Mesothelial cell of epicardium (in vitro differentiated cells): ENCODE measurements around the gene NFIX. TPM values are rescaled to one million over a fixed set of nuclear protein-coding genes. Genes with fewer than 3 reads are reported as not detected.

Experiments used
- DNase-seq, 2 experiments: peaks; one replicate each; pipeline ENCODE4 v3.0.0; 2021; ENCODE audit warnings: low spot score in 2 of 2; ENCODE audit not compliant: unreplicated experiment in 2 of 2
- H3K27ac Mint-ChIP-seq: 2 replicates; pipeline ENCODE4 v1.8.0; 2021; ENCODE audit warnings: mixed read lengths
- H3K27me3 Mint-ChIP-seq: 2 replicates; pipeline ENCODE4 v1.8.0; 2021; ENCODE audit warnings: low read depth, mixed read lengths
- H3K36me3 Mint-ChIP-seq: 2 replicates; pipeline ENCODE4 v1.8.0; 2021; ENCODE audit warnings: mixed read lengths
- H3K4me1 Mint-ChIP-seq: 2 replicates; pipeline ENCODE4 v1.8.0; 2021; ENCODE audit warnings: mixed read lengths
- H3K4me3 Mint-ChIP-seq: 2 replicates; pipeline ENCODE4 v1.8.0; 2021; ENCODE audit warnings: mild to moderate bottlenecking, moderate library complexity, mixed read lengths
- H3K9me3 Mint-ChIP-seq: 2 replicates; pipeline ENCODE4 v1.8.0; 2021; ENCODE audit warnings: mixed read lengths
- total RNA-seq: library from RNA; stranded (reverse); gene quantifications from 3 replicates; pipeline ENCODE4 v1.2.1, GENCODE V29; 2021
- TF ChIP-seq, protein P1 (sequence below): fragments of 200-600 bp; sonication (generic); IDR thresholded peaks from one replicate; pipeline ENCODE4 v1.5.0; 2021; ENCODE audit warnings: antibody characterized with exemption; ENCODE audit not compliant: unreplicated experiment

NFIX gene
- total RNA-seq, 1 donor from 2014 or later, result 52.4 TPM

DNA sequence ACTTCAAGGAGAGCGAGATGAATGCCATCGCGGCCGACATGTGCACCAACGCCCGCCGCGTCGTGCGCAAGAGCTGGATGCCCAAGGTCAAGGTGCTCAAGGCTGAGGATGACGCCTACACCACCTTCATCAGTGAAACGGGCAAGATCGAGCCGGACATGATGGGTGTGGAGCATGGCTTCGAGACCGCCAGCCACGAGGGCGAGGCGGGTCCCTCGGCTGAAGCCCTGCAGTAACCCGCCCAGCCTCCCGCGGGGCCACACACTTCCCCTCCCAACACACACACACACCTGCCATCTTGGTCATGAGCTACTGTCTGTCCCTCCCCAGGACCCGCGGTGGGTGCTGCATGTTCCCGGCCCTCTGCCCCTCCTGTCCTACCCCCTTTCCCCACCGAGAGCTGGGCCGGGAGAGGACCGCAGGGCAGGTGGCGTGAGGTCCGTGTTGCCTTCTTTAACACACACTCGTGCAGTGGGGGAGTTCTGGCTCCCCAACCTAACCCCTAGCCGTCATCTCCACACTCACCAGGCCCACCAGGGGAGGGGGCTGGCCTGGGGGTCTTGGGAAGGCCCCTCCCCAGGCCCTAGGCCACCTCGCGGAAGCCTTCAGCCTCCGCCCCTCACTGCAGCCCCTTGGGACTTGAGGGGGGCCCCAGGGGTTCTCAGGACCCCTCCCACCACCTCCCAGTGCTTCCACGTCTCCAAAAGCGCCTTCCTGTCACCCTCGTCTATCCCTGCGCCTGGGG is 143.1 kb downstream of the NFIX start:
- H3K27ac Mint-ChIP-seq, result no peak overlapping the region
- TF ChIP-seq, protein P1, sequence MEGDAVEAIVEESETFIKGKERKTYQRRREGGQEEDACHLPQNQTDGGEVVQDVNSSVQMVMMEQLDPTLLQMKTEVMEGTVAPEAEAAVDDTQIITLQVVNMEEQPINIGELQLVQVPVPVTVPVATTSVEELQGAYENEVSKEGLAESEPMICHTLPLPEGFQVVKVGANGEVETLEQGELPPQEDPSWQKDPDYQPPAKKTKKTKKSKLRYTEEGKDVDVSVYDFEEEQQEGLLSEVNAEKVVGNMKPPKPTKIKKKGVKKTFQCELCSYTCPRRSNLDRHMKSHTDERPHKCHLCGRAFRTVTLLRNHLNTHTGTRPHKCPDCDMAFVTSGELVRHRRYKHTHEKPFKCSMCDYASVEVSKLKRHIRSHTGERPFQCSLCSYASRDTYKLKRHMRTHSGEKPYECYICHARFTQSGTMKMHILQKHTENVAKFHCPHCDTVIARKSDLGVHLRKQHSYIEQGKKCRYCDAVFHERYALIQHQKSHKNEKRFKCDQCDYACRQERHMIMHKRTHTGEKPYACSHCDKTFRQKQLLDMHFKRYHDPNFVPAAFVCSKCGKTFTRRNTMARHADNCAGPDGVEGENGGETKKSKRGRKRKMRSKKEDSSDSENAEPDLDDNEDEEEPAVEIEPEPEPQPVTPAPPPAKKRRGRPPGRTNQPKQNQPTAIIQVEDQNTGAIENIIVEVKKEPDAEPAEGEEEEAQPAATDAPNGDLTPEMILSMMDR, result no peak

DNA sequence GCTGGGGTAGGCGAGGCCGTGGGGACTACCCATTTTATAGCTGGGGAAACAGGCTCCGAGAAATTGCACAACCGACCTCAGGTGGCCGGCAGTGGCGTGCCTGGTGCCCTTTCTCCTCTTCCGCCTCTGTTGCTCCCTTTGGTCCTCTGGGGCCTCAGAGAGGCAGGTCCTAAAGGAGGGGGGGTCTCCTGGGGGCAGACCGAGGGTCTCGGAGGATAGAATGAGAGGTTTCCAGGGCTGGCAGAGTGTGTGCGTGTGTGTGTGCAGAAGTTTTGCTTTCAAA is 143.6 kb downstream of the NFIX start:
- H3K4me1 Mint-ChIP-seq, result no peaks in the 10 kb centered on the region
- no peak for DNase-seq
- TF ChIP-seq, protein P1, result no peak
- H3K36me3 Mint-ChIP-seq, result peaks cover 16% of the 10 kb centered on the region
- H3K4me3 Mint-ChIP-seq, result no peak overlapping the region
- no peaks in the 10 kb centered on the region for H3K9me3 Mint-ChIP-seq
- no peaks in the 10 kb centered on the region for H3K27me3 Mint-ChIP-seq
- H3K27ac Mint-ChIP-seq, result no peak overlapping the region

More for the DNA sequence above, 143.1 kb downstream of the NFIX start:
- H3K27me3 Mint-ChIP-seq, result no peaks in the 10 kb centered on the region
- H3K4me1 Mint-ChIP-seq, result no peaks in the 10 kb centered on the region
- H3K9me3 Mint-ChIP-seq, result no peaks in the 10 kb centered on the region
- H3K4me3 Mint-ChIP-seq, result no peak overlapping the region
- peaks cover 15% of the 10 kb centered on the region for H3K36me3 Mint-ChIP-seq
- no peak for DNase-seq

DNA sequence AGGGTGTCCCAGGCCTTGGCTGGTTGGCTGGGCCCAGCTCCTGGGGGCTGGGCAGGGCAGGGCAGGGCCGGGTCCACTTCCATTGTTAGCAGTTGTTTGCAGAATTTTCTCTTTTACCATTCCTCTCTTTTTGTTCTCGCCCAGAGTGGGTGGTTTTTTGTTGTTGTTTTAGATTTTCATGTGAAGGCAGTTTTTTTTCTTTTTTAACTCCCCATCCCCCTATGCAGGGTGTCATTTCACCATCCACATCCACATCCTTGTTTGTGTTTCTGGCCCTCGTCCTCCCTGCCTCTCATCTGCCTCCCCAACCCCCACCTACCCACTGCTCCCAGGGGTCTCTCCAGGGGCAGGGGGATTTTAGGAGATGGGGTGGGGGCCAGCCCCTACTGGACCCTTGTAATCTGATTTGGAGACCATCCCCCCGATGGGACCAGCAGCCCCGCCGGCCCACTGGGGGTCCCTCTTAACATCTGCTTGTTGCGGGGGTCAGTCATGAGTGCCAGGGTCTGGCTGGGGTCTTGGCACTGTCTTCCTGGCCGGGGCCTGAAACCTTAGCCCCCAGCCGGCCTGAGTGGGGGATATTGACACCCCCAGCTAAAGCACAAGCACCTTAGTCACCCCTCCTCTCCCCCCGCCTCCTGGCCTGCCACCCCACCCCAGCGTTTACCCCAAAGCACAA is 144.5 kb downstream of the NFIX start:
- no peaks in the 10 kb centered on the region for H3K4me1 Mint-ChIP-seq
- H3K36me3 Mint-ChIP-seq, result peaks cover 20% of the 10 kb centered on the region
- TF ChIP-seq, protein P1, result no peak
- peak overlapping the region; percentile 67 for H3K27ac Mint-ChIP-seq
- no peak overlapping the region for H3K4me3 Mint-ChIP-seq
- H3K27me3 Mint-ChIP-seq, result no peaks in the 10 kb centered on the region
- no peak for DNase-seq
- no peaks in the 10 kb centered on the region for H3K9me3 Mint-ChIP-seq

DNA sequence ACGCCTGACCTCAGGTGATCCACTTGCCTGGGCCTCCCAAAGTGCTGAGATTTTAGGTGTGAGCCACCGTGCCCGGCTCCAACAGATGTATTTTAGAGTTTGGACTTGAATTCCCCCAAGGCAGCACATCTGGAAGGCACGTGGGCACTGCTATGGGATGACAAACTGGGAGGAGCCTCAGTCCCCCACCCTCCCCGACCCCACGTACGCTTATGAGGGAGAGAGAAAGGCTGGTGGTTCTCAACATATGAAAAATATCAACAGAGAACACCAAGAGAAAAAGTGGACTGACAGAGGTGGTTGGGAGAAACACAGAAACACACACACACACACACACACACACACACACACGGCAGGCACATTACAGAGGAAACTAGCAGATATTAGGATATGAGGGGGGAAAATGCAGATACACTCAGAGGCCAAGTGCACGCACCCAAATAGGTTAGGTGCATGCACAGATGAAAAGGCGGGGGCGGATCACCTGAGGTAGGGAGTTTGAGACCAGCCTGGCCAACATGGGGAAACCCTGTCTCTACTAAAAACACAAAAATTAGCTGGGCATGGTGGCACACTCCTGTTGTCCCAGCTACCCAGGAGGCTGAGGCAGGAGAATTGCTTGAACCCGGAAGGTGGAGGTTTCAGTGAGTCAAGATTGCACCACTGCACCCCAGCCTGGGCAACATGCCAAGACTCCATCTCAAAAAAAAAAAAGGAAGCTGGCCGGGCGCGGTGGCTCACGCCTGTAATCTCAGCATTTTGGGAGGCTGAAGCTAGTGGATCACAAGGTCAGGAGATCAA is 151.7 kb downstream of the NFIX start:
- Mint-ChIP-seq H3K4me3 (no peak overlapping the region), H3K27ac (no peak overlapping the region), H3K9me3 (no peaks in the 10 kb centered on the region), H3K36me3 (peaks cover 6% of the 10 kb centered on the region), H3K27me3 (no peaks in the 10 kb centered on the region), H3K4me1 (peaks cover 15% of the 10 kb centered on the region)
- DNase-seq, result no peak
- TF ChIP-seq, protein P1, result no peak

Other genes starting within 250 kb of the NFIX start
- not detected in 3 replicates for gene BEST2, start 243.7 kb upstream of the NFIX start, total RNA-seq
- gene HOOK2, start 219.9 kb upstream of the NFIX start, total RNA-seq, result 89.2 to 93.7 TPM (median 92.7 TPM) in 3 replicates
- 160 to 169 TPM (median 164 TPM) in 3 replicates for gene JUNB, start 204.0 kb upstream of the NFIX start, total RNA-seq
- 361 to 381 TPM (median 380 TPM) in 3 replicates for gene PRDX2, start 193.7 kb upstream of the NFIX start, total RNA-seq
- gene THSD8, start 193.4 kb upstream of the NFIX start, total RNA-seq, result 8.4 to 11.4 TPM (median 8.8 TPM) in 3 replicates
- 17.5 to 22.7 TPM (median 19.8 TPM) in 3 replicates for gene RNASEH2A, start 188.9 kb upstream of the NFIX start, total RNA-seq
- gene RTBDN, start 160.9 kb upstream of the NFIX start, total RNA-seq, result not detected in 3 replicates
- 4.0 to 5.8 TPM (median 4.4 TPM) in 3 replicates for gene MAST1, start 157.0 kb upstream of the NFIX start, total RNA-seq
- 20.4 to 23.6 TPM (median 23.5 TPM) in 3 replicates for gene DNASE2, start 114.0 kb upstream of the NFIX start, total RNA-seq
- gene KLF1, start 108.3 kb upstream of the NFIX start, total RNA-seq, result 0.13 TPM in 1 of 3 replicates, not detected in the others
- 29.7 to 31.5 TPM (median 30.2 TPM) in 3 replicates for gene GCDH, start 104.3 kb upstream of the NFIX start, total RNA-seq
- 0.86 to 0.98 TPM (median 0.97 TPM) in 3 replicates for gene SYCE2, start 76.2 kb upstream of the NFIX start, total RNA-seq
- gene FARSA, start 61.8 kb upstream of the NFIX start, total RNA-seq, result 54.5 to 58.4 TPM (median 58.3 TPM) in 3 replicates
- gene CALR, start 56.9 kb upstream of the NFIX start, total RNA-seq, result 863 to 886 TPM (median 869 TPM) in 3 replicates
- 78.6 to 87.4 TPM (median 80.7 TPM) in 3 replicates for gene RAD23A, start 49.6 kb upstream of the NFIX start, total RNA-seq
- gene GADD45GIP1, start 38.3 kb upstream of the NFIX start, total RNA-seq, result 18.7 to 19.1 TPM (median 18.8 TPM) in 3 replicates
- gene DAND5, start 25.9 kb upstream of the NFIX start, total RNA-seq, result 0.16 TPM in 1 of 3 replicates, not detected in the others
- 3.4 to 4.0 TPM (median 3.8 TPM) in 3 replicates for gene LYL1, start 107.4 kb downstream of the NFIX start, total RNA-seq
- 53.9 to 58.6 TPM (median 57.0 TPM) in 3 replicates for gene TRMT1, start 121.3 kb downstream of the NFIX start, total RNA-seq
- 63.0 to 76.4 TPM (median 74.5 TPM) in 3 replicates for gene NACC1, start 122.8 kb downstream of the NFIX start, total RNA-seq
- gene STX10, start 154.9 kb downstream of the NFIX start, total RNA-seq, result 52.7 to 58.4 TPM (median 56.7 TPM) in 3 replicates
- 278 to 284 TPM (median 282 TPM) in 3 replicates for gene IER2, start 154.9 kb downstream of the NFIX start, total RNA-seq